Endometrial microvascular endothelial cells (primary cell): ENCODE measurements around the gene CDRT15L2. TPM values are rescaled to one million over a fixed set of nuclear protein-coding genes. Genes with fewer than 3 reads are reported as not detected.
"Not testable (repeated sequence)": the region's sequence is repeated elsewhere in the genome, so short reads cannot be mapped to it uniquely, and the experiment has no call there.

Source experiments
- in situ Hi-C: cut with HindIII; loops from 2 replicates; pipeline ENCODE4 v1.10.0; 2017; ENCODE audit warnings: low sequenced_read_pairs, low pct_unique_long_range_greater_than_20kb; ENCODE audit errors: inconsistent ontology term
- total RNA-seq: library from RNA; depleted of rRNA; stranded (reverse); fragments of >200 nt; gene quantifications from one replicate; pipeline ENCODE4 v1.2.3, GENCODE V29; 2015; ENCODE audit errors: inconsistent ontology term

The CDRT15L2 gene
- total RNA-seq = not detected

DNA sequence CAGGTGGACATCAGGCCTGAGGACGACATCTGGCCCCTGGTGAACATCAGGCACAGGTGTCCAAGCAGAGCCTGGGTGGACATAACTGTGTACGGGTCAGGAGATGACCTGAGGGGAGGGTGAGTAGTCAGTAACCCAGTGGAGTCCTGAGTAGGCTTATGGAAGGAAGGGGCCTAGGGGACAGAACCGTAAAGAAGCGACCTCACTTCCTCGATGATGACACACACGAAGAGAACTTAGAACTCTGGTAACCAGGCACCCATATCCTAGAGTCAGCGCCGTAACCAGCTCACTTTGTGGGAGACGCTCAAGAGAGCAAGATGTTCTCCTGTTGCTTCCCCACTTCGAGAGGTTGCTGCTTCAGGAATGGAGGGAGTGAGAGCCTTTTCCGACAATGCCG lies at the start of gene CDRT15L2:
Gene CDRT15L2 (plus strand): TSS at position 301 of the 400 bp plus-strand sequence. CDS start 20 bp downstream, at position 321.
- in situ Hi-C loops = not testable (repeated sequence)

DNA sequence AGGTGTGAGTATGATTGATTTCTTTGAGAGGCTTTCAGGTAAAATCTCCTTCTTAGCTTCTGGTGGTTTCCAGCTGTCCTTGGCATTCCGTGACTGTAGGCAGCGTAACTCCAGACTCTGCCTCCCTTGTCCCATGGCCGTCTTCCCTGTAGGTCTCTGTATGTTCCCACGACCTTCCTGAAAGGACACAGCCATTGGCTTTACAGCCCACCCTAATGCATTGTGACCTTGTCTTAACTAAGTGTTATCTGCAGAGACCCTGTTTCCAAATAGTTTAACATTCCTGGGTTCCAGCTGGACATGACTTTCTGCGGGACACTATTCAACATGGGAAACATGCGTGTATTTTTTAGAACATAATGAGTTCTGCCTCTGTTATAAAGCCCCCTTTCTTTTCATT lies 49.4 kb upstream of the CDRT15L2 start:
- in situ Hi-C loops = not testable (repeated sequence)

- in situ Hi-C loops = not testable (repeated sequence)
Measured at GRCh38 chr17:20532544-20533090, 46.9 kb upstream of the CDRT15L2 start.

- in situ Hi-C loops = not testable (repeated sequence)
Measured at GRCh38 chr17:20533206-20533605, 46.3 kb upstream of the CDRT15L2 start.

GRCh38 chr17:20534711-20535550 lies 44.6 kb upstream of the CDRT15L2 start:
- in situ Hi-C loops = not testable (repeated sequence)

GRCh38 chr17:20540414-20540813 lies 39.1 kb upstream of the CDRT15L2 start:
- in situ Hi-C loops = not testable (repeated sequence)

GRCh38 chr17:20540865-20541264 lies 38.7 kb upstream of the CDRT15L2 start:
- in situ Hi-C loops = not testable (repeated sequence)

DNA sequence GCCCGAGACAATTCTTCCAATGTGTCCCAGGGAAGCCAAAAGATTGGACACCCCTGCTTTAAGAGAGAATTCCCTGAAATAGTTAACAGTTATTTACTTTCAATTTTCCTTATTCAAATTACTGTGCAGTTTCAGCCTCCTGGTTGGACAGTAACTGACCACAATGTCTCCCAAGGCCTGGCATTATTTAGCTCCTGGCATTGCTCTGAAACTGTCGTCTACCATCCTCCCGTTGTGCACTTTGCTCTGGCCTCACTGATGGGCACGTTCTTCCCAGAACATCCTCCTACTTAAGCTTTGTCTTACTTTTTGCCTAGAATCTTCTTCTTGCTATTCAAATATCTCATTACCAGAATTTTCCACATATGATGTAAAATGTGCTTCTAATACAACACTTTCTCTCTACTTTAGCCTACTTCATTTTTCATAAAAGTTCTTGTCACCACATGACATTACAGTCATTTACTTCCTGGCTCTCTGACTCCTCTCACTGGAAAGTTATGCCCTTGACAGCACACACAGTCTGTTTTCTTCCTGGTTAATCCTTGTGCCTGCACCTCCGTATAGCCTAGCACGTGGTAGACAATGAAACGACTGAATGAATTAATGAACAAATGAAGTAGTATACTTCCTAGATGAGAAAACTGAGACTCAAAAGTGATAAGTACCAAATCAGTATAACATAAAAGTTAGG lies 37.5 kb upstream of the CDRT15L2 start:
- in situ Hi-C loops = not testable (repeated sequence)

DNA sequence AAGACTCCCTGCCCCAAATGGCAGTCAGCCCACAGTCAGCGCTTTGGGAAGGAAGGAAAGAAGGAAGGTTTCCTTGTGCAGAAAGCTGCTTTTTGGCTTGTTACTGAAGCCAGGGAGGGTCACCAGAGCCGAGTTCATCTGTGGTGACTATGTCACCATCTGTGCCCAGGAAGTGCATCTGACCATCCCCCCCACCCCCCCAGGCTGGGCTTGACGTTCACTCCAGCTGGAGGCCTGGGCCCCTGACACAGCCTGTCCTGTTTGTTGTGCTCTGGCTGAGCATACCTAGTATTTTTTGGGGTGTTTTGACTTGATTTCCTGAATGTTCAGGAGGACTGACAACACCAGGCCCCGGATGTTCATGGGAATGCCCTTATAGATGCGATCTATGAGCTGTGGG lies 31.6 kb upstream of the CDRT15L2 start:
- in situ Hi-C loops = not testable (repeated sequence)

- in situ Hi-C loops = not testable (repeated sequence)
Measured at GRCh38 chr17:20552920-20553319, 26.6 kb upstream of the CDRT15L2 start.

GRCh38 chr17:20554728-20555127 lies 24.8 kb upstream of the CDRT15L2 start:
- in situ Hi-C loops = not testable (repeated sequence)

DNA sequence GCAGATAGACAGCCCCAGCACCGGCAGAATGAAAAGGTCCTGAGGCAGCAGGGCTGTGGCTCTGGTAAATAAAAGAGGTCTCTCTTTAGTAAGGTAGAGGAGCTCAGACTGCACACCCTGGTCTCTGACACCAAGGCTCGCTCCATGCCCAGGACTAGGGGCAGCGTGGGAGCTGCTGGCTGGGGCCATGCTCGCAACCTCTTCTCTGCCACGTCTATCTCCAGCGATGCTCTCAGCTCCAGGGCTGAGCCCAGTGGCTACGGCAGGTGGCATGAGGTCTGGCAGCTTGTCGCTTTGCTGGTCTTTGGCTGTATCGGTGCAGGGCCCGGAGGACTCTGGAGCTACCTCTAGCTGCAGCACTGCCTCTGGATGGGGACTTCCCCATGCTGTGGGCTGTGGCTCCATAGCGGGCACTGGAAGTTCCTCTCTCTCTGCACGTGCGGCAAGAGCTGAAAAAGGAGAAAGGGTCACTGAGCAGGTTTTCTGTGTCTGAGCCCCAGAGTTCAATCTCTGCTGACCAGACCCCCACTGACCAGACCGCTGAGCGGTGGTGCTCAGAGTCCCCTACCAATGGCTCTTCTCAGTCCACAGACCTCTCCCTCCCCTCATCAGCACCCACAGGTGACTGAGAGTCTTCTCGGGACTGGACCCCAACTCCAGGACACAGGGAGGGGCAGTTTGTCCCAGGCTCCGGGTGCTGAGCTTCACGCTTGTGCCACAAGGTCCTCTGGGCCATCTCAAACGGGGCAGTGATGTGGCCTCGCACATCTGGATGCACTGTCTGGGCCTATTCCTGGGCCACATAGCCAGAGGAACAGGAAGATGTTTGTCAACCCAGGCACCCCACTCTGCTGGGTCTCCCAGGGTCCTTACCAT lies 24.2 kb upstream of the CDRT15L2 start:
- in situ Hi-C loops = not testable (repeated sequence)

DNA sequence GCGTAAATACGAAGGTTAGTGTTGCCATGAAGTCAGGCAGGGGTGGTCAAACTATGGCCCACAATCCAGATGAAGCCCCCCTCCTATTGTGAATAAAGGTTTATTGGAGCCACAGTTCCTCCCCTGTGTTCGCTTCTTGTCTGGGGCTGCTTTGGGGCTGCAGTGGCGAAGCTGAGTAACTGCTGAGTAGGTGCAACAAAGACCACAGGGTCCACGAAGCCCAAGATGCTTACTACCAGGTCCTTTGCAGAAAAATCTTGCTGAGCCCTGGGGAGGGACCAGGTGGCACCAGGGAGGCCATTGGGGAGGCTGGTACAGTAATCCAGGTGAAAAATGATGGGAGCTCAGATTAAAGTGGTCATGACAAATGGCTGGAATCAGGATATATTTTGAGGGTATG lies 21.4 kb upstream of the CDRT15L2 start:
- in situ Hi-C loops = not testable (repeated sequence)

DNA sequence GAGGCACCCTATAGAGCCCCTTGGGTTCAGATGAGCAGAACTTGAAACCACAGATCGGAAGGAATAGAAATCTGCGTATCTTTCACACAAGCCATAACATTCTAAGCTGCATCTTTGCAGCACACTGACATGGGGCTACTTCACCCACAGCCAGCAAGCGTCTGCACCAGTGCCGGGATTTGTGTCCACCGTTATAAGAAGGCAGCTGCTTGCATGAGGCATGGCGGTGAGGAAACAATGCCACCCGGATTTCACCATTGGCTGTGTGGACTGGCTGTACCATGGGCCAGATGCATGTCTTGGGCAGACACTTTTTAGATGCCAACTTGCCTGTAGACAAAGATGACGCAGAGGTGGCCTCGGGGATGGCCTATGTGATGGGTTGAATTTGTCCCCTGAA lies 20.5 kb upstream of the CDRT15L2 start:
- in situ Hi-C loops = not testable (repeated sequence)

- in situ Hi-C loops = no loop called here
Measured at GRCh38 chr17:20562587-20562986, 16.9 kb upstream of the CDRT15L2 start.

- in situ Hi-C loops = not testable (repeated sequence)
Measured at GRCh38 chr17:20565245-20565644, 14.3 kb upstream of the CDRT15L2 start.

GRCh38 chr17:20565711-20566110 lies 13.8 kb upstream of the CDRT15L2 start:
- in situ Hi-C loops = no loop called here

GRCh38 chr17:20566736-20567135 lies 12.8 kb upstream of the CDRT15L2 start:
- in situ Hi-C loops = not testable (repeated sequence)

- in situ Hi-C loops = not testable (repeated sequence)
Measured at GRCh38 chr17:20567421-20567820, 12.1 kb upstream of the CDRT15L2 start.
